PC-3 (cell line): ENCODE data around the gene ABHD13. TPM values are rescaled to one million over a fixed set of nuclear protein-coding genes. Genes with fewer than 3 reads are reported as not detected.

ENCODE experiments used
- ATAC-seq: fragments of 200-7000 bp; cut with Tn5 transposase; 2 replicates; pipeline ENCODE4 v1.9.1; 2020; ENCODE audit warnings: mild to moderate bottlenecking, moderate library complexity
- BruUV-seq: library from RNA; stranded (reverse); fragments of 400-500 nt; replicated peaks from 2 replicates; lab custom pipeline; 2021; lab: Mats Ljungman, UMichigan
- CTCF ChIA-PET: fragments of 300-600 bp; sonication (Branson Sonifier 250); formaldehyde crosslinking; loops from one replicate; lab custom pipeline; 2022; ENCODE audit warnings: antibody characterized with exemption; lab: Charles Lee
- POLR2A ChIA-PET: fragments of 300-600 bp; sonication (Branson Sonifier 250); formaldehyde crosslinking; loops from one replicate; lab custom pipeline; 2022; ENCODE audit warnings: antibody characterized with exemption; ENCODE audit not compliant: unreplicated experiment; lab: Charles Lee
- DNase-seq: peaks from one replicate; pipeline ENCODE4 v3.0.0-alpha.2; 2015
- H2AFZ ChIP-seq: fragments of 300-600 bp; sonication (generic); 2 replicates; pipeline ENCODE4 v1.6.0; 2016; ENCODE audit warnings: antibody characterized with exemption, low read length
- H3F3A ChIP-seq: fragments of 300-600 bp; sonication (generic); one replicate; pipeline ENCODE4 v1.6.0; 2017; ENCODE audit warnings: antibody characterized with exemption, low read length, control low read depth, mild to moderate bottlenecking; ENCODE audit not compliant: unreplicated experiment
- H3K27ac ChIP-seq: fragments of 300-600 bp; sonication (generic); 2 replicates; pipeline ENCODE4 v1.5.1; 2016; ENCODE audit warnings: mild to moderate bottlenecking, low read length
- H3K27me3 ChIP-seq: fragments of 300-600 bp; sonication (generic); 2 replicates; pipeline ENCODE4 v1.6.1; 2016; ENCODE audit warnings: low read length, mixed read lengths
- H3K36me3 ChIP-seq: fragments of 300-600 bp; sonication (generic); 2 replicates; pipeline ENCODE4 v1.6.1; 2016; ENCODE audit warnings: low read depth, mixed run types, low read length, mixed read lengths
- H3K4me1 ChIP-seq: fragments of 300-600 bp; sonication (generic); 2 replicates; pipeline ENCODE4 v1.5.1; 2016; ENCODE audit warnings: low read length; ENCODE audit not compliant: insufficient read depth
- H3K4me2 ChIP-seq: fragments of 300-600 bp; sonication (generic); 2 replicates; pipeline ENCODE4 v1.6.0; 2016; ENCODE audit warnings: low read length
- H3K4me3 ChIP-seq: fragments of 300-600 bp; sonication (generic); 2 replicates; pipeline ENCODE4 v1.5.1; 2016; ENCODE audit warnings: mild to moderate bottlenecking, low read length, mixed read lengths
- H3K79me2 ChIP-seq: fragments of 300-600 bp; sonication (generic); 2 replicates; pipeline ENCODE4 v1.6.1; 2017; ENCODE audit warnings: low read length, mixed read lengths
- H3K9ac ChIP-seq: fragments of 300-600 bp; sonication (generic); 2 replicates; pipeline ENCODE4 v1.6.0; 2016; ENCODE audit warnings: mild to moderate bottlenecking, low read length
- H3K9me2 ChIP-seq: fragments of 300-600 bp; sonication (generic); replicated peaks from 2 replicates; pipeline ENCODE4 v1.6.1; 2016; ENCODE audit warnings: mixed run types, low read length, mixed read lengths
- H3K9me3 ChIP-seq: fragments of 300-600 bp; sonication (generic); 2 replicates; pipeline ENCODE4 v1.6.1; 2016; ENCODE audit warnings: low read length, mixed read lengths
- H4K20me1 ChIP-seq: fragments of 300-600 bp; sonication (generic); 2 replicates; pipeline ENCODE4 v1.6.1; 2016; ENCODE audit warnings: low read length, mixed read lengths
- CTCF ChIP-seq: fragments of 300-600 bp; sonication (generic); conservative IDR thresholded peaks from 2 replicates; pipeline ENCODE4 v1.5.1; 2017; ENCODE audit warnings: antibody characterized with exemption, low read depth, mild to moderate bottlenecking, low read length
- EZH2 ChIP-seq: fragments of 300-600 bp; sonication (generic); IDR thresholded peaks from one replicate; pipeline ENCODE4 v1.6.1; 2017; ENCODE audit warnings: antibody characterized with exemption, mild to moderate bottlenecking, low read length; ENCODE audit not compliant: unreplicated experiment
- EZH2phosphoT487 ChIP-seq: fragments of 300-600 bp; sonication (generic); IDR thresholded peaks from 2 replicates; pipeline ENCODE4 v1.6.1; 2018; ENCODE audit warnings: mild to moderate bottlenecking, antibody characterized with exemption, low read length, borderline replicate concordance
- intact Hi-C: fragments of 100-400 bp; cut with micrococcal nuclease; formaldehyde crosslinking; loops from 2 replicates; pipeline ENCODE4 v1.9.0; 2023
- total RNA-seq: library from RNA; depleted of rRNA; stranded (reverse); fragments of >200 nt; gene quantifications from 2 replicates; pipeline ENCODE4 v1.2.3, GENCODE V29; 2014

ABHD13 gene
- total RNA-seq, 1 experiment from 2014 or later = 3.9 TPM

GRCh38 chr13:108268466-108269112 is 50.4 kb downstream of the ABHD13 start:
- BruUV-seq = no TSS peak
- intact Hi-C loops = no loop called here
- TF ChIP-seq EZH2phosphoT487 (no peak), CTCF (no peak), EZH2 (no peak)

DNA sequence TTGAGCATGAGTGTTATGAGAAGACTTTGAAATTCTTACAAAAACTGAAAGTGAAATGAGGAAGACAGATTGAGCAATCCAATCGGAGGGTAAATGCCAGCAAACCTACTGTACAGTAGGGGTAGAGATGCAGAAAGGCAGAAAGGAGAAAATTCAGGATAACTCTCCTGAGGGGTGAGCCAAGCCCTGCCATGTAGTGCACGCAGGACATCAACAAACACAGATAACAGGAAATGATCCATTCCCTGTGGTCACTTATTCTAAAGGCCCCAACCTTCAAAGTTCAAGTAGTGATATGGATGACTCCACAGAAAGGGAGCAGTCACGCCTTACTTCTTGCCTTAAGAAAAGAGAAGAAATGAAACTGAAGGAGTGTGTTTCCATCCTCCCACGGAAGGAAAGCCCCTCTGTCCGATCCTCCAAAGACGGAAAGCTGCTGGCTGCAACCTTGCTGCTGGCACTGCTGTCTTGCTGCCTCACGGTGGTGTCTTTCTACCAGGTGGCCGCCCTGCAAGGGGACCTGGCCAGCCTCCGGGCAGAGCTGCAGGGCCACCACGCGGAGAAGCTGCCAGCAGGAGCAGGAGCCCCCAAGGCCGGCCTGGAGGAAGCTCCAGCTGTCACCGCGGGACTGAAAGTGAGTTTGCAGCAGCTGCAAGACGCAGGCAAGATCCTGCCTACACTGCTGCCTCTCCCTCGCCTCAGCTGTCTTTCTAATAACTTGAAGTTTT is 51.6 kb downstream of the ABHD13 start, which contains the start of gene TNFSF13B:
TNFSF13B (plus strand) TSS at position 118 of the 728 bp plus-strand sequence; CDS start at position 296, 178 bp downstream.
- ChIA-PET POLR2A (no interaction called here), CTCF (no interaction called here)
- Histone ChIP-seq H3K4me3 (no peak within 1 kb of the TSS), H3K27ac (no peak within 1 kb of the TSS), H4K20me1 (no peaks in the 10 kb centered on the region), H3K4me1 (no peaks in the 10 kb centered on the region; the same call in 1 of the 2 replicates), H3K9me2 (no peaks in the 10 kb centered on the region), H3F3A (no peaks in the 10 kb centered on the region), H3K79me2 (no peaks in the 10 kb centered on the region), H3K9me3 (no peaks in the 10 kb centered on the region), H3K36me3 (no peaks in the 10 kb centered on the region), H2AFZ (no peak within 1 kb of the TSS), H3K4me2 (no peak within 1 kb of the TSS), H3K27me3 (peaks cover 5% of the 10 kb centered on the region; the same call in 1 of the 2 replicates), H3K9ac (no peak within 1 kb of the TSS)
- DNase-seq (no peak), ATAC-seq (no peak)
- intact Hi-C loops = no loop called here
- no peak for TF ChIP-seq CTCF
- TF ChIP-seq EZH2 = no peak
- no peak for TF ChIP-seq EZH2phosphoT487
- no TSS peak for BruUV-seq

More at GRCh38 chr13:108268466-108269112, 50.4 kb downstream of the ABHD13 start:
- H3K4me2 ChIP-seq = no peak overlapping the region
- CTCF ChIA-PET = no interaction called here
- no peak for DNase-seq
- H3F3A ChIP-seq = no peaks in the 10 kb centered on the region
- no peak overlapping the region for H3K27ac ChIP-seq
- ATAC-seq = no peak
- H4K20me1 ChIP-seq = no peaks in the 10 kb centered on the region
- no peaks in the 10 kb centered on the region; the same call in 1 of the 2 replicates for H3K27me3 ChIP-seq
- no peak overlapping the region for H2AFZ ChIP-seq
- H3K79me2 ChIP-seq = no peaks in the 10 kb centered on the region
- H3K9ac ChIP-seq = no peak overlapping the region
- POLR2A ChIA-PET = no interaction called here
- no peaks in the 10 kb centered on the region for H3K36me3 ChIP-seq
- H3K9me2 ChIP-seq = no peaks in the 10 kb centered on the region
- no peak overlapping the region for H3K4me3 ChIP-seq
- no peaks in the 10 kb centered on the region; the same call in 1 of the 2 replicates for H3K4me1 ChIP-seq
- no peaks in the 10 kb centered on the region for H3K9me3 ChIP-seq
